SK-N-MC (cell line): ENCODE data around the gene SCN1B.

ENCODE experiments used
- EZH2 ChIP-seq: fragments of 200-600 bp; sonication (generic); IDR thresholded peaks from one replicate; pipeline ENCODE4 v1.6.1; 2017; ENCODE audit warnings: antibody characterized with exemption
- POLR2AphosphoS5 ChIP-seq: IDR thresholded peaks from 2 replicates; pipeline ENCODE4 v1.6.1; 2012; ENCODE audit warnings: mild to moderate bottlenecking, low read depth, low read length, borderline replicate concordance

- TF ChIP-seq EZH2 (no peak), POLR2AphosphoS5 (no peak)
Measured at GRCh38 chr19:34998777-34999497, 31.3 kb upstream of the SCN1B start.
